Stimulated activated CD8-positive, alpha-beta memory T cell treated with anti-CD3 and anti-CD28 coated beads, Interleukin-12 subunit alpha, Interleukin-12 subunit beta, amount 100 ng/mL, for 1 hour (primary cell): ENCODE results near the gene OR6B2.
A peak's percentile ranks its signal among the peaks of the same experiment; 100 is the strongest.

ENCODE experiments used
- DNase-seq: peaks from one replicate; pipeline ENCODE4 v3.0.0-alpha.2; 2020; ENCODE audit warnings: low read depth

OR6B2 gene

GRCh38 chr2:240041363-240041762, 11.1 kb upstream of the OR6B2 start:
- DNase-seq: no peak

- no peak for DNase-seq
These were observed 7.1 kb upstream of the OR6B2 start for GRCh38 chr2:240037358-240037757.

- DNase-seq: no peak
These were observed 3.1 kb upstream of the OR6B2 start for GRCh38 chr2:240033330-240033678.

- no peak for DNase-seq
These were observed 2.4 kb upstream of the OR6B2 start for GRCh38 chr2:240032406-240033329.

GRCh38 chr2:240024766-240025165, 5.5 kb downstream of the OR6B2 start:
- DNase-seq: no peak

- DNase-seq: no peak
These were observed 6.4 kb downstream of the OR6B2 start for GRCh38 chr2:240023792-240024191.

- DNase-seq: peak; percentile 15
These were observed 8.6 kb downstream of the OR6B2 start for GRCh38 chr2:240021488-240022104.

- no peak for DNase-seq
These were observed 12.0 kb downstream of the OR6B2 start for GRCh38 chr2:240018071-240018750.

GRCh38 chr2:240014327-240014726, 15.9 kb downstream of the OR6B2 start:
- DNase-seq: no peak

- DNase-seq: no peak
These were observed 16.9 kb downstream of the OR6B2 start for GRCh38 chr2:240013343-240013742.

- no peak for DNase-seq
These were observed 27.2 kb downstream of the OR6B2 start for GRCh38 chr2:240002983-240003382.

GRCh38 chr2:240000671-240001070, 29.6 kb downstream of the OR6B2 start:
- no peak for DNase-seq

- no peak for DNase-seq
These were observed 32.4 kb downstream of the OR6B2 start for GRCh38 chr2:239997686-239998409.

GRCh38 chr2:239994086-239994485, 36.1 kb downstream of the OR6B2 start:
- DNase-seq: no peak

- DNase-seq: no peak
These were observed 36.9 kb downstream of the OR6B2 start for GRCh38 chr2:239993291-239993690.

GRCh38 chr2:239991689-239992314, 38.4 kb downstream of the OR6B2 start:
- no peak for DNase-seq

- no peak for DNase-seq
These were observed 39.3 kb downstream of the OR6B2 start for GRCh38 chr2:239990966-239991365.

GRCh38 chr2:239985356-239985755, 44.9 kb downstream of the OR6B2 start:
- no peak for DNase-seq

GRCh38 chr2:239984421-239985194, 45.6 kb downstream of the OR6B2 start:
- DNase-seq: no peak

GRCh38 chr2:239983004-239983778, 47.0 kb downstream of the OR6B2 start:
- DNase-seq: no peak
